Liver (tissue), 3 donors: ENCODE measurements around the gene TVP23C.

ENCODE experiments used
- CTCF ChIP-seq: fragments of 150-350 bp; IDR thresholded peaks from 2 replicates; pipeline ENCODE4 v1.5.1; 2017; ENCODE audit warnings: improper control_type of control experiment, low read depth, low read length; ENCODE audit not compliant: missing input control
- HNF4G ChIP-seq: IDR thresholded peaks from 2 replicates; pipeline ENCODE4 v1.6.1; 2016; ENCODE audit warnings: antibody characterized with exemption
- JUND ChIP-seq, 2 donors: IDR thresholded peaks; 2 replicates each; pipeline ENCODE4 v1.6.1; 2016; ENCODE audit warnings: antibody characterized with exemption in 2 of 2
- MAX ChIP-seq: IDR thresholded peaks from 2 replicates; pipeline ENCODE4 v1.6.1; 2016; ENCODE audit warnings: antibody characterized with exemption
- RAD21 ChIP-seq, 2 donors: IDR thresholded peaks; 2 replicates each; pipeline ENCODE4 v1.6.1; 2016; ENCODE audit warnings: antibody characterized with exemption in 2 of 2, mild to moderate bottlenecking in 2 of 2
- REST ChIP-seq: IDR thresholded peaks from 2 replicates; pipeline ENCODE4 v1.6.1; 2016; ENCODE audit warnings: antibody characterized with exemption, mild to moderate bottlenecking
- SP1 ChIP-seq: IDR thresholded peaks from 2 replicates; pipeline ENCODE4 v1.6.1; 2018; ENCODE audit warnings: antibody characterized with exemption, mild to moderate bottlenecking
- TAF1 ChIP-seq: conservative IDR thresholded peaks from 2 replicates; pipeline ENCODE4 v1.6.1; 2016; ENCODE audit warnings: antibody characterized with exemption, mild to moderate bottlenecking
- YY1 ChIP-seq: IDR thresholded peaks from 2 replicates; pipeline ENCODE4 v1.6.1; 2016; ENCODE audit warnings: antibody characterized with exemption, mild to moderate bottlenecking
- donor health status: healthy.
- donor health status: healthy.

GRCh38 chr17:15472891-15473290 is 90.4 kb downstream of the TVP23C start:
- TF ChIP-seq TAF1 (no peak), CTCF (no peak), JUND (IDR thresholded peaks at IDR 0.05) (no peak), YY1 (no peak), SP1 (no peak), MAX (no peak), RAD21 (IDR thresholded peaks at IDR 0.05) (no peak), REST (no peak), HNF4G (no peak)
